ENCODE data around the gene KCNQ1OT1.

Gene KCNQ1OT1

DNA sequence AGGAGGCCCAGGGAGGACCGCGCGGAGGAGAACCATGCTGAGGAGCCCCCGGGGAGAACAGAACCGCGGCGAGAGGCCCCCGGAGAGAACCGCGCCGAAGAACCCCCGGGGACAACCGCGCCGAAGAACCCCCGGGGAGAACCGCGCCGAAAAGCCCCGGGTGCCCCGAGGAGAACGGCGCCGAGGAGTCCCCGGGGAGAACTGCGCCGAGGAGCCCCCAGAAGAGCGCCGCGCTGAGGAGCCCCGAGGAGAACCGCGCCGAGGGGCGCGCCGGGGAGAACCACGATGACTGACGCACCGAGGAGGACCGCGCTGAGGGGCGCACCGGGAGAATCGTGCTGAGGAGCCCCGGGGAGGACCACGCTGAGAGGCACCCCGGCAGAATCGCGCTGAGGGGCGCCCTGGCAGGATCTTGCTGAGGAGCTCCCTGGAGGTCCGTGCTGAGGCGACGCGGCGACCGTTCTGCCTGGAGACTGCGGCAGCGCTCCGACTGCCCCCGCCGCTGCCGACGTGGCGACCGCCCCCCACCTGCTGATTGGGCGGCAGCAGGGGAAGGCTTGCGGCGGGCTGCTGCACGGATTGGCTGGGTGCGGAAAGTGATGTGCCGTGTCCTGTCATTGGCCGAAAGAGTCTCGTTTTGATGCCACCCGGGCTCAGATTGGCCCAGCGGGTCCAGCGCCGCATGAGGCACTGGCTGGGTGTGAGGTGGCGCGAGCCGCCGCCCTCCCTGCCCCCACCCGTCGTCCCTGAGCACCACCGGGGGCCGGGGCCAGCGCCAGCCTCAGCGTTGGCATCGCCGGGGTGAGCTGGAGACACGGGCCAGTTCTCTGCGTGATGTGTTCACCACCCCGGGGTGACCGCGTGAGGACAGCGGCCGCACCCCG, at the start of gene KCNQ1OT1:
KCNQ1OT1 (minus strand) TSS at position 464 of the 884 bp plus-strand sequence.
- DNase-seq (ENCODE audit: extremely low spot score, insufficient read length, low read depth) (peak; percentile 87), FAIRE-seq (peak; percentile 87)

DNA sequence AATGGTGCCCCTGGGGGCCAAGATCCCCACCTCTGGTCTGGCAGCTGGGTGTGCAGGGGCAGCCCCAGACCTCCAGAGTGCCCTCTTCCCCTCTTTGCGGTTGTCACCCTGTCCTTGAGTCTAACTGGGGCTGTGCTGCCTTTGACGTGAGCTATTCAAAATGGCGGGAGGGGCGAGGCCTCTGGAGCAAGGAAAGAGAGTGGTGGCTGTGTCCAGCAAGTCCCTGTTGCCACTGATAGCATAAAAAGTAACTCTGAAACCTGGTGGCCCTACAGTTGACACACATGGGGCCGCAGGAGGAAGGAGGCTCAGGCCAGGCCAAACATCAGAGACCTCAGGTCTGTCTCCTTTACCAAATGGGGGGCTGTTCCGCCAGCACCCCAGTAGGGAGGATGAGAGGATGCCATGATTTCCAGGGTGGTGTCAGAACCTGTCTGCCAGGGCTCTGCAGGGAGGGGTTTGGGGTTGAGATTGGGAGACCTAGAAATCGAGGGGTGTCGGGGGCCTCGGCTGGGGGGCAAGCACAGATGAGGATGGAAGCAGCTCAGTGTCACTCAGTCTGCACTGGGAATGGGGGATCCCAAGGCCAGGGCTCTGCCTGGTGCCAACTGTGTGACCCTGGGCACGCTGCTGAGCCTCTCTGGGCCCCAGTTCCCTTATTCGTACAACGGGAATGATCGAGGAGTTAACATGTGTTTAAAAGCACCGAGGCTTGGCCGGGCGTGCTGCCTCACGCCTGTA, 49.2 kb upstream of the KCNQ1OT1 start:
- FAIRE-seq (no peak), DNase-seq (ENCODE audit: extremely low spot score, insufficient read length, low read depth) (no peak)

DNA sequence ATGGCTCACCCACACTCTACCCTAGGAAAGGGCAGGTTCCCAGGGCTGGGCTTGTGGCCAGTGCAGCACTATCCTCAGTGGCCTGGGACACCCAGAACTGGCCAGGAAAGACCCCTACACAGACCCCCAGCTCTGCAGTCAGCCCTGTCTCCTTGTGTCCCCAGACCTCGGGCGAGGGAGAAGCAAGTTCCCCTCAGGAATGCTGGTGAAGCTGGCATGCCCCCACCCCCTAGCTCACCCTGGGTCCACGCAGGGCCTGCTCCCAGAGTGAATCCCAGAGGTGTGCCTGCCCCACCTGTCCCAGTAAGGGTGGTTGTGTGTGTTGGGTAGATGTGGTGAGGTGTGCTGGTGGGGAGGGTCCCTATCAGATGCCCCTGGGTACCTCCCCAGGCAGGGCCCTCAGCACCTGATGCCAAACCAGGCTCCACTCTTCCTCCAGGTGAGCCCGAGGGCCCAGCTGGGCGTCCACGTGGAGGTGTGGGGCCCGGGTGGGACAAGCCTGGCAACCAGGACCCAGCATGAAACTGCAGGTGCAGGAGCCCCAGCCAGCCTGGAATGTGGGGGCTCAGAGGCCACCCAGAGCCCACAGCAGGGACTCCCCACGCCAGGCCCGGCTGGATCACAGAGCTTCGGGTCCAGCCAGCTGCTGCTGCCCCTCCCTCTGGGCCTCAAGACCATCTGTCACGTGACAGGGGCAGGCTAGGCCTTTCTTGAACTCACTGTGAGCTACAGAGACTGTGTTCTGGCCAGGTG, 48.4 kb upstream of the KCNQ1OT1 start:
- FAIRE-seq (no peak), DNase-seq (ENCODE audit: extremely low spot score, insufficient read length, low read depth) (no peak)

DNA sequence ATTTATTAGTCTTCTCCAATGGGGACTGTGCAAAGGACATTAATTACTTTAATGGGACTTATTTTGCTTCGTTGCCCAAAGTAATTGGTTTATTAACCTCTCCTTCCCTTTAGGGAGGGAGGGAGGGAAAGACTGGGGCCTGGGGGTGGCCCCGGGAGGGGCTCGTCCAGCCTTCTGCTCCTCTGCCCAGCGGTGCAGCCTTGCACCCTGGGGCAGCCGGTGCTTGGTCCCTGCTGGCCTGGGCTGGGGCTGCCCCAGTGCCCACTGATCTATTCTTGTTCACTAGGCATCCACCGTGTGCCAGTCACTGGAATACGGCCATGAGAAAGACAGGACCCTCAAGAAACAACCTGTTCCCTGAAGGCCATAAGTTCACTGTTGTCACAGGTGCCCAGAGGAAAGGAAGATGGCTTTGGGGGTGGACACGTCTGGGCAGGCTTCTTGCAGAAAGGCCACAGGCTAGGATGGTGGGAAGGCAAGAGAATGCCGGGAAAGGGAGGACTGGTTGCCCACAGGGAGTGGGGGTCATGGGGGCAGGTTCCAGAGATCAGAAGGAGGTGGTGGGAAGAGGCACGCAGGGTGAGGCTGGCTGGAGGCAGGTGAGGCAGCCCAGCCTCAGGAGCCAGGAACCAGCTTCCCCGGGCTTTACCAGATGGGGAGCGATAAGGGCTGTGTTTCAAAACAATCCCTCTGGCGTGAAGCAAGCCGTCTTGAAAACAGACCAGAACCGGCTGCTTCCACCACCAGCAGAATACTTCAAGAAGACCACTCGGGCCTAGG, 47.6 kb upstream of the KCNQ1OT1 start:
- FAIRE-seq, result no peak

DNA sequence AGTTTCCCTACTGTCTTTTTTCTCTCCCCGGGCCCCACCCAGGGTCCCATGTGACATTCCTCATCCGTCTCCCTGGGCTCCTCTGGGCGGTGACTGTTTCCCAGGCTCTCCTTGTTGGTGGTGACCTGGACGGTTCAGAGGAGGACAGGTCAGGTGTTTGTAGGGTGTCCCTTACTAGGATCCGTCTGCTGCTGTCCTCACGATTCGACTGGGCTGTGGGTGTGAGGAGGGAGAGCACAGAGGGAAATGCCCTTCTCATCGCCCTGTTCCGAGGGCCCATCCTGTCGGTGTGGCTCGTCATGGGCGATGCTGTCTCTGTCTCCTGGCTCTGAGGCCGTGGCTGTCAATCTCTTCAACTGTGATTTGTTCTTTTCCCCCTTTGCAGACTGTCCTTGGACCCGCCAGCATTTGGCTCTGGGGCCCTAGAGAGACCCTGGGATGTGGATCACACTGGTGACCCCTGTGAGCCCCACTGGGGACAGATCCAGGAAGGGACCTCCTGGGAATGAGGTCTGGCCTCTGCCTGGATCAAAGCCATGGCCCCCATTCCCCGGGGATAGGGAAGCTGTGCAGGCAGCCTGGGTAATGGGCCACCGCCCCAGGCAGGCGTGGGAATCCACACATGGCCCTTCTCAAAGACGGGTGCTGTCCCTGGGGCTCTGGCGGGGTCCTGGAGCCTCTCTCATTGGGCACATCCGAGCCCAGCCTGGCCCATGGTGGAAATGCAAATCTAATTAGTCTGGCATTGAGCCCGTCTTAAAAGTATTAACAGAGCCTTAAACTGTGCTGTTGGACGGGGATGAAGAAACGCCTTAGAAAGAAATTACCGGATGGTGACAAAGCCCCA, 46.8 kb upstream of the KCNQ1OT1 start:
- FAIRE-seq, result no peak
- DNase-seq (ENCODE audit: extremely low spot score, insufficient read length, low read depth), result no peak

More for the DNA sequence above, 47.6 kb upstream of the KCNQ1OT1 start:
- no peak for DNase-seq (ENCODE audit: extremely low spot score, insufficient read length, low read depth)

DNA sequence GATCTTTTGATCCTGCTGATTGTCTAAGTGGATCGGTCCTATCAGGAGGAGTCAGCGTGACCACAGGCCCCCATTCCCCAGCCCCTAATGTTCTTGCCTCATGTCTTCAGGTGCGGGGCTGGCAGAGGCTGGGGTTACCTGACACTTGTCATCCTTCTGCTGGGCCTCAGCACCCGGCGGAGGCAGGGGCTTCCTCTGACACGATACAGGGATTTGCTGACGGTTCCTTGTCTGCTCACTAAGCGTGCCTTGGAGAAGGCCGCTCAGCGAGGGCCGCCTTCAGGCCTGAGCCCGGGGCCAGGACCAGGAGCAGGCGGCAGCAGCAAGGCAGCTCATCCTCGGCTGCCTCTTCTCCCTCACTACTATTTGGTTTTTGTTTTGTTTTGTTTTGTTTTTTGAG, 45.7 kb upstream of the KCNQ1OT1 start:
- DNase-seq (ENCODE audit: extremely low spot score, insufficient read length, low read depth) (no peak), FAIRE-seq (no peak)

DNA sequence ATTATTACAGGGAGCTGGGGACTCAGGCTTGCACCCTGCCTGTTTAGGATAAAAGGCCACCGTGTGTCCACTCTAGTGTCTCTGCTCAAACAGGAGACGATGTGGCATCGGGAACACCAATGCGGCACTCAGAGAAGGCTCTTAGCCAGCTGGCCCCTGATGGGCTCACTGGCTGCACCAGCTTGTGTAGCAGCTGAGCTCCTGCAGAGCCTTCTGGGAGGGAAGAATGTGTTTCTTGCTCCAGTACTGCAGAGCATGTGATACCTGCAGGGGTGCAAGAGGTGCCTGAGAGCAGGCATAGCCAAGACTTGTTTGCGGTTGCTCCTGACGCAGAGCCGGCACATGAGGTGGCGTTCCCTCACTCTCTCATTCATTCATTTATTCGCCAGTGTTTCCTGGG, 44.4 kb upstream of the KCNQ1OT1 start:
- DNase-seq (ENCODE audit: extremely low spot score, insufficient read length, low read depth), result no peak
- FAIRE-seq, result no peak

DNA sequence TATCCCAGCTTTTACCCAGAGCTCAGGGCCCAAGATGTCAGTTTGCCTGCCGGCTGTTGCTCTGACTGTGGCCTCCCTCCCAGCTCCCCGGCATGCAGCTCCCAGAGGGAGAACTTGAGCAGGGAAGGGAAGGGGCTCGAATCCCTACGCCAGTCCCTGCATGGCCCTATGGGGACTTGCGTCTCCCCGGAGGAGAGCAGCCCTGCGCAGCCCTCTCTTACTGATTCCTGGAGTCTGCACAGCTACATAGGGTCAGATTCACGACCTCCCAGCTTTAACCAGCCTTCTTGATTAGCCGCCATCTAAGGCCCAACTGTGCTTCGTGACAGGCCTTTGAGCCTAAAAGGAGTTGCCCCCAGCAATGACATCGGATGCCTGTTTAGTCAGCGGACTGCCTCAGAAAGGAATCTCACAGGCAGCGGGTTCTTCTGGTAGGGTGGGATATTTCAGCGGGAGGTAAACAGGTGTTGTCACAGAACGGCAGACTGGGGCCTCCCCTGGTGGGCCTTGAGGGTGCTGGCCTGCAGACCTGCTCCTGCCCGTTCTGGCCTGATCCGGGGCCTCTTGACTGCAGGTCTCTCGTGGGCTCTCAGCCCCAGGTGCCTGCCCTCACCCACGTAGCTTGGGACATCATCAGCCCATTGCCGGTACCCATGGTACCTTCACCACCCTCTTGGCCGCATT, 43.8 kb upstream of the KCNQ1OT1 start:
- FAIRE-seq (no peak), DNase-seq (ENCODE audit: extremely low spot score, insufficient read length, low read depth) (no peak)

DNA sequence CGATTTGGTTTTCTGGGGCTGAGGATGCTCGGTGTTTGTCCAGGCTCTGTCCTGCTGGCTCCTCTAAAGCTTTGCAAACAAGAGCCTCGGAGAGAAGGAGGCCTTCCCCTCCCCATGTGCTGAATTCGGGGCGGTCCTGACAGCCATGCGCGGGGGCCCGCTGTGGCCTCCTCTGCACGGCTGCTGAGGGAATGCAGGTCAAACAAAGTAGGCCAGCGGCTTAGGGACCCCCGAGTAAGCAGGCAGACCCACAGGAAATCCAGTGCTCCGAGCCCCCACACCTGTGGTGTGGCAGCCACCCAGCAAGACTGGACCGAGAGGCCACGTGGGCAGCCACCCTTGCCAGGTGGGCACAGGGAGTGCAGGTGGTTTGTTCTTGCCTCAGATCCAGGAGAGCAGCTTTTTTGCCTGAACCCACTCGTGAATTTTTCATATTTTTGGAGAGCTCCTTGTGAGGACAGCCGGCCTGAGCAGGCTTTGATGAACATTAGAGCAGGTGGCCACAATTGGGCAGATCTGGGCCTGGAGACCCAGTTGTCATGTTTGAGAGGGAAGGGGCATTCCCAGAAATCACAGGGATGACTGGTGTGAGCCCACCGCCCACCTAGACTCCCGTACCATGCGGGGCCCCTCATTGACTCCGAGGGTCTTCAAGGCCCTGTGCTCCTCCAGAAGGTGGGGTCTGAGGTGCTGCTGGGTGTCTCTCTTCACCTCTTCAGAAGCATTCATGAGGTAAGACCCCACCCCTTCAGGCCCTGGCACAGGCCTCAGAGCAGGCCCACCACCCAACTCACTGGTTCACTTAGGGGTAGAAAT, 43.0 kb upstream of the KCNQ1OT1 start:
- FAIRE-seq, result no peak
- DNase-seq (ENCODE audit: extremely low spot score, insufficient read length, low read depth), result no peak

DNA sequence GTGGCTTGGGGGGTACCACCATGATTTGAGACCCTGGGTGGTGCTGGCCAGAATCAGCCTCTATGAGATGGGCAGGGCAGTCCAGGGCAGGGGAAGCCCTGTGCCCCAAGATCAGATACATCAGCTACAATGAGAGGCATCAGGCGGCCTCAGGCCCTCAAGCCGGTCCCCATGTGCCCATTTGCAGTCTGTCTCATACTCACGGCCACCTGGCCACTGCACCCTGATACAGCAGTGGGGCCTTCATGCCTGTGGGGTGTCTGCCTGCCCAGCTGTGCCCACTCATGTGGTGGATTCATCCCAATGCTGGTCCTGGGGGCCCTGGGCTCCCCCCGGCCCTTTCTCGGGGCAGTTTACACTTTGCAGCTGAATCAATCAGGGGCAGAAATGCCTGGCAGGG, 42.4 kb upstream of the KCNQ1OT1 start:
- DNase-seq (ENCODE audit: extremely low spot score, insufficient read length, low read depth) (no peak), FAIRE-seq (no peak)

DNA sequence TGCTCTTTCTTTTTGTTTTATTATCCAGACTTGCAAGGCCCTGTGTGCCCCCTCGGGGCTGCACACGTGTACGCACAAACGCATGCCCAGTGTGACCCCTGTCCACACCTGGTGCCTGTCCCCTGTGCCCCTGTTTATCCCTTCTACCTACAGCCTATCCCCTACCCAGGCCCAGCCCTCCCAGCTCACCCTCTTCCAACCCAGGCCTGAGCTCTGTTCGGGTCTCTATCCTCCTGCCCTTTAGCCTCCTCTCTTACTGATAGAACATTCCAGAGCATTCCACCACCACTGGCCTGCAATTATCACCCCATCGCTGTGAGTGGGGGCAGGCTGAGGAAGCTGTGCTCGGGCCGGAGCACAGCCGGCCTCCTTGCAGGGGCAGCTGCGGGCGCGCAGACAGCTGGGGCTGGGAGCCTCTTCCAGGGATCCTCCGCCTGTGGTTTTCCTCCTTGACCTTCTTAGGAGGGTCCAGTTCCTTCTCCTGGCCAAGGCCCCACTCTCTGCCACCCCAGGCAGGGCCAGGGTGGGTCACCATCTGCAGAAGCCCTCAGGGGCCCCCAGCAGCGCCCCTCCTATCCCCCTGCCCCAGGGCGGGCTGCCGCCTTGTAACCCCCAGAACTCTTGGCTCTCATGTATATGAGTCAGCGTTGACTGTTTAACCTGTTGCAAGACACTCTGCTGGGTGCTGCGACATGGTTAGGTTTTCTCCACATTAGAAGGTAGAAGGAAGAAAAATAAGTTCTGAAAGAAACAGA, 41.8 kb upstream of the KCNQ1OT1 start:
- no peak for FAIRE-seq

DNA sequence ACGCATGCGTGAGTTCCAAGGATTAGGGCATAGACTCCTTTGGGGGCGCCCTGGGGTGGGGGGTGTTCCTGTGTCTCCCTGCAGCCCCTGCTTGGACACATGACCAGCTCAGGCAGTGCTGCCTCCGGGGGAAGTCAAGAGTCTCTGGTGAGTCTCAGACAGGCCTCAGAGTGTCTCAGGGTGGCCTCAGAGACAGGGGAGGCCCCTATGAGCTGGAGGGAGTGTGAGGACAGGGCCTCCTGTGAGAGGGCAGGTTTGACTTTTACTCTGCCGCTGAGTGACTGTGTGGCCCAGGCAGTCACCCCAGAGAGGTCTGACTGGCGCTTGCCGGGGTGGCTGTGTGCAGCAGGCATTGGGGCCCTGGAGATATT, 41.2 kb upstream of the KCNQ1OT1 start:
- DNase-seq (ENCODE audit: extremely low spot score, insufficient read length, low read depth), result no peak
- FAIRE-seq, result no peak

More for the DNA sequence above, 41.8 kb upstream of the KCNQ1OT1 start:
- DNase-seq (ENCODE audit: extremely low spot score, insufficient read length, low read depth), result no peak

DNA sequence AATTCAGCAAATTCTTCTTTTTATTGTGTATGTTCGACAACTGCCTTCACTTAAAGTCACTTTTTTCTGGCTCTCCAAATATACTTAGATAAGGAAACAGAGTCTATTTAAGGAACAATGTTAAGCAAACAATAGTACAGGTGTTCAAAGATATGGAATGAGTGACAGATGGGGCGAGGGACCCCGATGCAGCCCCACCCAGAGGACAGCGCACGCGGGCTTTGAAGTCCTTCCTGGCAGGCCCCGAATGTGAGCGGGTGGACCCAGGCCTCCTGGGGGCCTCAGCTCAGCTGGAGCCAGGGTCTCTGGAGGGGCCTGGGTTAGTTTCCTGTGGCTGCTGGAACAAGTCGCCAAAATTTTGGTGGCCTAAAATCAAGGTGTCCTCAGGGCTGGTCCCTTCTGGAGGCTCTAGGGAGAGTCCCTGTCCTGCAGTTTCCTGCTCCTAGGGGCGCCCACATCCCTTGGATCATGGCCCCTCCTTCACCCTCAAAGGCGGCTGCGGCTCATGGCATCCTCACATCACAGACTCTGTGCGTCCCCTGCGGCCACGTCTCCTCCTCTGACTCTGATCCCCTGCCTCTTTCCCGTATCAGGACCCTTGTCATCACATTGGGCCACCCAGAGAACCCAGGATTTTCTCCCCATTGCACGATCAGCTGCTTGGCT, 40.6 kb upstream of the KCNQ1OT1 start:
- DNase-seq (ENCODE audit: extremely low spot score, insufficient read length, low read depth) (no peak), FAIRE-seq (no peak)

DNA sequence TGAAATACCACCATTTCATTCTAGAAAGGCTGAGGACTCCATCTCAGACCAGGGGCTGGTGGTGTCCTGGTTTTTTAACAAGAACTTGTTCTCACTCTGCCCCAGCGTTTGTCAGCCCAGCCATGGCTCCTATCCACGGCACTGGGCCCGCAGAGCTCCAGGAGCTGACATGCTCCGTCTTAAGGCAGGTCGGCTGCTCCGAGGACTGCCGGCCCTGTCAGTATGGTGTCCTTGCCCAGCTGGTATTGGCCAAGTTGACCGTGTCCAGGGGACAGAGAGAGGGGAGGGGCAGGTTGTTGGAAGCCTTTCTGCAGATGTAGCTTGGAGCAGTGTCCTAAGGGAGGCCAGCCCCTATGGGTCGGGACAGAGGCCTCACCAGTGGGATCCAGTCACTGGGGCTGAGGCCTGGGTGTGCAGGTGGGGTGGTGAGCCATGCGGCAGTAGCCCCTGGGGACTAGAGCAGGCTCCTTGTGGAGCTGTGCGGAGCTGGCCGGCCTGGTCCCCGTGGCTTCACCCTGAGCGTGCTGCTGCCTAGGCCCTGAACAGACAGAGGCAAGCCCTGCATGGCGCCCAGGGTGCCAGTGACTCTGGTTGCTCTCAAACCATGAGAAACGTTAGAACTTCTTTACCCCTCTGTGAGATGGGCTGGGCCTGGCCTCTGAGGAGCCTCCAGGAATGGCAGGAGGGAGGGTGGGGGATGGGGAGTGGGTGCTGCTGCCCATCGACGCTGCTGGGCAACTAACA, 39.9 kb upstream of the KCNQ1OT1 start:
- FAIRE-seq, result no peak
- no peak for DNase-seq (ENCODE audit: extremely low spot score, insufficient read length, low read depth)

DNA sequence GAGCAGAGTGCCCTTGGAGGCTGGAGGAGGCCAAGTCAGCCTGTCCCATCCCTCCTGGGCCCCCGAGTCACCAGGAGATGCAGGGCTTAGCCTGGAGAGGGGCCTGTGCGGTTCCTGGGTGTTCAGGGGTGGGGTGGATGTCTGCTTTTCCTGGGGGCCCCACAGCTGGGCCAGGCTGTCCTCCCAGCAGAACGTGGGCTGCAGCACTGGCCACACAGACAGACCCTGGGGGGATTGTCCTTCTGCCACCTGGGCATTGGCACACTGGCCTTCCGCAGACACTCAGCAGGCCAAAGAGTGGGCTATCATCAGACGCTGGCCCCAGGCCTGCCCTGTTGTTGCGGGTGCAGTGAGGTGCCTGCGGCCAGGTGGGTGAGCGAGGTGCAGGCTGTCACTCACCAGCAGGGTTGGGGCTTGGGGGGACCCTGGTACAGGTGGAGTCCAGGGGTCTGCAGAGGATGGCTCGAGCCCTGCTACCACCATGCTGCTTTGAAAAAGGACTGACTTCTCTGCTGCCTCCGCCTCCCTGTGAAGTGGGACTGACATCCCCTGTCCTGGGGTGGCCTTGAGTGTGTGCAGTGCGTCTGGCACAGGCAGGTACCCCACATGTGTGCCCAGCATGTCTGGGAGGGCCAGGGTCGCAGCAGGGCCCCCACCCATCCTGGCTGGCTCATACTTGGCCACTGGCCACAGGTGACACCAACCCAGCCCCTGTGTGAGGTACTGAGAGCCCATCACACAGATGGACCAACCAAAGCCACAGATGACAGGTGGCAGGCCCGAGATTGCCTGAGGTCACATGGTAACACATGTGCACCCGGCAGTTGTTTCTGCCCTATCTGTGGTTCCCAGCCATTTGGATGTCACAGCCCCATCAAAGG, 39.0 kb upstream of the KCNQ1OT1 start:
- no peak for DNase-seq (ENCODE audit: extremely low spot score, insufficient read length, low read depth)
- no peak for FAIRE-seq
